IPS DF 4.7 (cell line): ENCODE data around the gene HIKESHI.

Experiments
- DNase-seq: peaks from one replicate; pipeline ENCODE4 v3.0.0-alpha.2; 2013; ENCODE audit warnings: low spot score; ENCODE audit errors: extremely low read depth

HIKESHI gene

GRCh38 chr11:86374069-86374468 is 72.0 kb downstream of the HIKESHI start:
- DNase-seq = no peak

DNA sequence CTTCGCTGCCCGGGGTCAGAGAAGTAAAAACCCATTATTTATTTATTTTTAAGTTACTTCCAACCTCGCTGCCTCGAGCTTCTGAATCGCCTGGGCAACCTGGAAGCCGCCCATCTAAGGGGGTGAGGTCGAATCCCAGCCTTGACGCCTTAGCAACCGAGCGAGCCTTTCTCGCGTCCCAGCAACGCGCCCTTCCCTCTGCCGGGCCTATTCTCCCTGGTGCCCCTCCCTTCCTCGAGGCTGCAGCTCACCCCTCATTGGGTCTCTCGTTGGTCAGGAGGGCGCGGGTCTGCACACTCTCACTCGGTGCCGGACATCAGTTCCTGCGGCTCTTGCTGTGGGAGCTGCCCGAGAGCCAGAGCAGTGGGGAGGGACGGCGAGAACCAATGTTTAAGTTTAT is 72.5 kb downstream of the HIKESHI start, which contains the start of gene CCDC81:
CCDC81 (plus strand) TSS at position 302 of the 400 bp plus-strand sequence. CDS start 277 bp downstream, outside the sequence.
- no peak for DNase-seq

DNA sequence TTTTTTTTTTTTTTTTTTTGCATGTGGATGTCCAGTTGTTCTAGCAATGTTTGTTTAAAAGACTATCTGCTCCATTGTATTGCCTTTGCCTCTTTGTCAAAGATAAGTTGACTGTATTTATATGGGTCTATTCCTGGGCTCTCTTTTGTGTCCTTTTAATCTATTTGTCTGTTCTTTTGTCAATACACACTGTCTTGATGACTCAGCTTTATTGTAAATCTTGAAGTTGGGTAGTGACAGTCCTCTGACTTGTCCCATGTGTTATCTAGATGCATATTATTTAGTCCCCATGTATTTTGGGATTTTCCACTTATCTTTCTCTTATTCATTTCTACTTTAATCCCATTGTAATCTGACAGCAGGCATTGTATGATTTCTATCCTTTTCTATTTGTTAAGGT is 75.9 kb downstream of the HIKESHI start:
- DNase-seq = no peak

DNA sequence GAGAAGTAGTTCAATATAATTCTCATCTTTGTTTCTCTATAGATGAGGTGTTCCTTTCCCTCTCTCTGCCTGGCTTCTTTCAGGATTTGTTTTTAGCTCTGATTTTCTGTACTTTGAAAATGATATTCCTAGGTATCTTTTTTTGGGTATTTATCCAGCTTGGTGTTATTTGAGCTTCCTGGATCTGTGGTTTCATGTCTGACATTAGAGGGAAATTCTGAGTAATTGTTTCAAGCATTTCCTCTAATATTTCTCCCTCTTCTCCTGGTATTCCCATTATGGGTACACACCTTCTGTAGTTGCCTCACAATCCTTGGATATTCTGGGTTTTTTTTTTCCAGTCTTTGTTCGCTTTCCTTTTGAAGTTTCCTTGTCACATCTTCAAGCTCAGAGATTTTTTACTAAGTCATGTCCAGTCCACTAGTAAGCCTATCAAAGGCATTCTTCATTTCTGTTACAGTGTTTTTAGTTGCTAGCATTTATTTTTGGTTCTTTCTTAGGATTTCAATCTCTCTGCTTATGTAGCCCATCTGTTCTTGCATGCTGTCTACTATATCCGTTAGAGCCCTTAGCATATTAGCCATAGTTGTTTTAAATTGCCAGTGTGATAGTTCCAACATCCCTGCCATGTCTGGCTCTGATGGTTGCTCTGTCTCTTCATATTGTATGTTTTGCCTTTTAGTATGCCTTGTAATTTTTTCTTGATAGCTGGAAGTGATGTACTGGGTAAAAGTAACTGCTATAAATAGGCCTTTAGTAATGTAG is 78.4 kb downstream of the HIKESHI start:
- DNase-seq = no peak

DNA sequence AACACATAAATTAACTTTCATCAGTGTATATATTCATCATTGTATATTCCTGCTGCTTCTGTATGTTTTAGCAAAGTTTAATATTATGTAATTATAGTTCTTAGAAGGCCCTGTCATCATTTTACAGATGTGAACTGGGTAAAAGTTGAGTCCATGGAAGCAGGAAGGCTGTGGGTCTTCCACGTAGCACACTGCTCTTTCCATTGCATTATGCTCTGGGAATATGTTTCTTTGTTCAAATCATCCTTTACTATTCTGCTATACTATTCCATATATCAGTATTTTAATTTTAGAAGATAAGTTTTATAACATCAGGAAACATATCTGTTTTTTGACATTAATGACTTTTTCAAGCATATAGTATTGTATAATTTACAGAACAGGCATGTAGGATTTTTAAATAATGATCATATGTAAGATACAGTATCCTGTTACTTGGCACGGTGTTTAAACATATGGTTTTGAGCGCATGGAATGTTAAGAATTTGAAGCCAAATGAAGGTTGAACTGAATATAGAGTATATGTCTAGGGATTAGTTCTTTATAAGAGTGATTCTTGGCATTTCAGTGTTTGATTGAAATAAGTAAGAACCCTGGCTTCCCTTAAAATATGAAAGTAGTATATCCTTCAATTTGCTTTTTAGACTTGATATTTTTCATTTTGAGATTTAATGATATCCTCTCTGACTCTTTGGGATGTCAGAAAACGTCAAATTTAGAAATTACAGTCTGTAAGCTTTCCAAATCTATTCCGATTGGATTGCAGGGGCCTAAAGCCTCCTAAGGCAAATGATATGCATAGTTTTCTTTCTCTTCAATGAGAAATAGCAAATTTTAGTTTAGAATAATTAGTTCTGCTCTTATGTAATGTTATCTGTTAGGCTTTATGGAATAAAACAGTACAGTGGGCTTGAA is 81.3 kb downstream of the HIKESHI start:
- DNase-seq = no peak

GRCh38 chr11:86386283-86386682 is 84.2 kb downstream of the HIKESHI start:
- no peak for DNase-seq

- DNase-seq = no peak
Measured at GRCh38 chr11:86386746-86387145, 84.7 kb downstream of the HIKESHI start.

GRCh38 chr11:86388198-86388597 is 86.2 kb downstream of the HIKESHI start:
- no peak for DNase-seq

DNA sequence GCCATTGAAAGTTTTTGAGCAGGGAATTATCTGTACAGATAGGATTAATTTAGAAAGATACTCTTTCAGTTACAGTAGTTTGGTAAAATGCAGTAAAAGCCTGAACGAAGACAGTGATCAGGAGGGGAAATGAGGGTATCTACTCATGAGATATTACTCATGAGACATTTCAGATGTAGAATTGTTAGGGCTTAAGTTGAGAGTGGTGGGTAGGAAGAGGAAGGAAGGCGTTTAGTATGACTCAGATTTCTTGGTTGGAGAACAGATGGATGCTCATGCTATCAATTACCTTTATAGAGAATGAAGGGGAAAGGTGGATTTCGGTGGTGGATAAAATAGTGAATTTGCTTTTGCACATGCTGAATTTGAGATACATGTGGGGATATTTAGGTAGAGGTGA is 88.4 kb downstream of the HIKESHI start:
- no peak for DNase-seq

GRCh38 chr11:86395061-86395551 is 93.1 kb downstream of the HIKESHI start:
- DNase-seq = no peak
